ENCODE results near the gene GINS1.

- TF ChIP-seq GATA1 (IDR thresholded peaks at IDR 0.05; ENCODE audit: low read depth, low read length) (no peak), POLR2A (IDR thresholded peaks at IDR 0.05; ENCODE audit: low read length) (no peak)
Observed at GRCh38 chr20:25493137-25493536, 85.7 kb downstream of the GINS1 start.

All from erythroblast (primary cell).